Stimulated activated CD8-positive, alpha-beta memory T cell treated with anti-CD3 and anti-CD28 coated beads, Interleukin-4, amount 100 ng/mL, for 1 hour (primary cell): ENCODE results near the gene TEX51.

Source experiments
- DNase-seq, 2 donors: peaks; one replicate each; pipeline ENCODE4 v3.0.0-alpha.2; 2020; ENCODE audit warnings: low read depth in 2 of 2, low spot score in 1 of 2

TEX51 gene

GRCh38 chr2:126950504-126950903 lies 51.8 kb downstream of the TEX51 start:
- DNase-seq, result no peak
